ENCODE results near the gene AGBL2.
"Not testable (repeated sequence)": the region's sequence is repeated elsewhere in the genome, so short reads cannot be mapped to it uniquely, and the experiment has no call there.

AGBL2 gene, protein sequence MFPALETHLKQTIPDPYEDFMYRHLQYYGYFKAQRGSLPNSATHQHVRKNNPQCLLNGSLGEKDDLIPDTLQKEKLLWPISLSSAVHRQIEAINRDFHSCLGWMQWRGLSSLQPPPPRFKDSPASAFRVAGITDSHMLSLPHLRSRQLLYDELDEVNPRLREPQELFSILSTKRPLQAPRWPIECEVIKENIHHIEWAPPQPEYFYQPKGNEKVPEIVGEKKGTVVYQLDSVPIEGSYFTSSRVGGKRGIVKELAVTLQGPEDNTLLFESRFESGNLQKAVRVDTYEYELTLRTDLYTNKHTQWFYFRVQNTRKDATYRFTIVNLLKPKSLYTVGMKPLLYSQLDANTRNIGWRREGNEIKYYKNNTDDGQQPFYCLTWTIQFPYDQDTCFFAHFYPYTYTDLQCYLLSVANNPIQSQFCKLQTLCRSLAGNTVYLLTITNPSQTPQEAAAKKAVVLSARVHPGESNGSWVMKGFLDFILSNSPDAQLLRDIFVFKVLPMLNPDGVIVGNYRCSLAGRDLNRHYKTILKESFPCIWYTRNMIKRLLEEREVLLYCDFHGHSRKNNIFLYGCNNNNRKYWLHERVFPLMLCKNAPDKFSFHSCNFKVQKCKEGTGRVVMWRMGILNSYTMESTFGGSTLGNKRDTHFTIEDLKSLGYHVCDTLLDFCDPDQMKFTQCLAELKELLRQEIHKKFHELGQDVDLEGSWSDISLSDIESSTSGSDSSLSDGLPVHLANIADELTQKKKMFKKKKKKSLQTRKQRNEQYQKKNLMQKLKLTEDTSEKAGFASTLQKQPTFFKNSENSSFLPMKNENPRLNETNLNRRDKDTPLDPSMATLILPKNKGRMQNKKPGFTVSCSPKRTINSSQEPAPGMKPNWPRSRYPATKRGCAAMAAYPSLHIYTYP

GRCh38 chr11:47715082-47715669, at the start of gene AGBL2:
AGBL2 (minus strand) TSS chr11:47715369; CDS start chr11:47714650, 719 bp downstream.
- peak; percentile 84 for DNase-seq (ENCODE audit: low spot score)
- peak within 1 kb of the TSS; percentile 96 for H3K4me3 Mint-ChIP-seq
- H3K9me3 Mint-ChIP-seq, result no peaks in the 10 kb centered on the region
- H3K36me3 Mint-ChIP-seq (ENCODE audit: low read depth), result peaks cover 30% of the 10 kb centered on the region
- peak within 1 kb of the TSS; percentile 94 for H3K27ac Mint-ChIP-seq
- peaks cover 20% of the 10 kb centered on the region for H3K4me1 Mint-ChIP-seq (ENCODE audit: low read depth)
- no peaks in the 10 kb centered on the region for H3K27me3 Mint-ChIP-seq (ENCODE audit: low read depth)

- peaks cover 65% of the 10 kb centered on the region for H3K36me3 Mint-ChIP-seq (ENCODE audit: low read depth)
- not testable (repeated sequence) for H3K4me1 Mint-ChIP-seq (ENCODE audit: low read depth); H3K27ac Mint-ChIP-seq; H3K9me3 Mint-ChIP-seq; DNase-seq (ENCODE audit: low spot score); H3K27me3 Mint-ChIP-seq (ENCODE audit: low read depth); H3K4me3 Mint-ChIP-seq
Measured at GRCh38 chr11:47759291-47759690, 44.1 kb upstream of the AGBL2 start.

GRCh38 chr11:47756208-47756607, 41.0 kb upstream of the AGBL2 start:
- Mint-ChIP-seq H3K27me3 (ENCODE audit: low read depth) (no peaks in the 10 kb centered on the region), H3K27ac (peak overlapping the region; percentile 8), H3K4me1 (ENCODE audit: low read depth) (peaks cover 4% of the 10 kb centered on the region), H3K4me3 (no peak overlapping the region), H3K36me3 (ENCODE audit: low read depth) (peaks cover 73% of the 10 kb centered on the region), H3K9me3 (no peaks in the 10 kb centered on the region)
- no peak for DNase-seq (ENCODE audit: low spot score)

DNA sequence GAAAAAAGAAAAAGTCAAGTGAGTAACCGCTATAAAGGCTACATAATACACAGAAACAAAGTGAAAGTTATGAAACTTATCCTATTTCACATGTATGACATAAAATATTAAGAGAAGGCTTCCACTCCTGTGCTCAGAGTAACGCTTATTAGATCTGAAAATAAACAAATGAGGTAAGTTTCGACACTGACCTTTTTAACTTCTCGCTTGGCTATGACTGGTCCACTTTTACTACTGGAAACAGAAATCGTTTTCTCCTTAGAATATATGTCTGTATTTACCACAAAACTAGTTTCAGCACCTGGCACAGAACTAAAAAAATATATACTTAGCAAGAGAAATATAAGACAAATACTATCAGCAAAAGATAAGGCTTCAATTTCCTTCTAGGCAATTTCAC, 35.6 kb upstream of the AGBL2 start:
- Mint-ChIP-seq H3K9me3 (no peaks in the 10 kb centered on the region), H3K36me3 (ENCODE audit: low read depth) (peaks cover 51% of the 10 kb centered on the region), H3K4me1 (ENCODE audit: low read depth) (no peaks in the 10 kb centered on the region), H3K27me3 (ENCODE audit: low read depth) (no peaks in the 10 kb centered on the region), H3K27ac (peak overlapping the region; percentile 15), H3K4me3 (no peak overlapping the region)
- DNase-seq (ENCODE audit: low spot score), result no peak

- H3K36me3 Mint-ChIP-seq (ENCODE audit: low read depth), result peaks cover 53% of the 10 kb centered on the region
- H3K27me3 Mint-ChIP-seq (ENCODE audit: low read depth); H3K27ac Mint-ChIP-seq; H3K4me1 Mint-ChIP-seq (ENCODE audit: low read depth); DNase-seq (ENCODE audit: low spot score); H3K9me3 Mint-ChIP-seq; H3K4me3 Mint-ChIP-seq: not testable (repeated sequence)
Measured at GRCh38 chr11:47742494-47742893, 27.3 kb upstream of the AGBL2 start.

DNA sequence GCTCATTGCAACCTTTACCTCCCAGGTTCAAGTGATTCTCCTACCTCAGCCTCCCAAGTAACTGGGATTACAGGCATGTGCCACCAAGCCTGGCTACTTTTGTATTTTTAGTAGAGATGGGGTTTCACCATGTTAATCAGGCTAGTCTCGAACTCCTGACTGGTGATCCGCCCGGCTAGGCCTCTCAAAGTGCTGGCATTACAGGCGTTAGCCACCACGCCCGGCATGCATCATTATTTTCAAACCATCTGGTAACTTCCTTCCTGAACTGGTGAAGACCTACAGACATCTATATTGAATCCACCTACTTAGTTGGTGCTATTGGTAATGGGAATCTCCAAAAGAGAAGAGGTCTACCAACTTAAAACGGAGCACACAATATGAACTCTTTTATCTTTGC, 22.6 kb upstream of the AGBL2 start:
- not testable (repeated sequence) for H3K27ac Mint-ChIP-seq; H3K4me3 Mint-ChIP-seq; H3K27me3 Mint-ChIP-seq (ENCODE audit: low read depth); H3K9me3 Mint-ChIP-seq; DNase-seq (ENCODE audit: low spot score); H3K4me1 Mint-ChIP-seq (ENCODE audit: low read depth)
- H3K36me3 Mint-ChIP-seq (ENCODE audit: low read depth), result peaks cover 54% of the 10 kb centered on the region

- DNase-seq (ENCODE audit: low spot score), result no peak
- Mint-ChIP-seq H3K9me3 (no peaks in the 10 kb centered on the region), H3K4me3 (no peak overlapping the region), H3K36me3 (ENCODE audit: low read depth) (peaks cover 76% of the 10 kb centered on the region), H3K27ac (no peak overlapping the region), H3K4me1 (ENCODE audit: low read depth) (peaks cover 2% of the 10 kb centered on the region), H3K27me3 (ENCODE audit: low read depth) (no peaks in the 10 kb centered on the region)
Measured at GRCh38 chr11:47732271-47732670, 17.1 kb upstream of the AGBL2 start.

- Mint-ChIP-seq H3K36me3 (ENCODE audit: low read depth) (peaks cover 70% of the 10 kb centered on the region), H3K9me3 (no peaks in the 10 kb centered on the region), H3K27me3 (ENCODE audit: low read depth) (no peaks in the 10 kb centered on the region), H3K27ac (peak overlapping the region; percentile 22), H3K4me1 (ENCODE audit: low read depth) (peaks cover 2% of the 10 kb centered on the region), H3K4me3 (no peak overlapping the region)
- no peak for DNase-seq (ENCODE audit: low spot score)
Measured at GRCh38 chr11:47731475-47731874, 16.3 kb upstream of the AGBL2 start.

DNA sequence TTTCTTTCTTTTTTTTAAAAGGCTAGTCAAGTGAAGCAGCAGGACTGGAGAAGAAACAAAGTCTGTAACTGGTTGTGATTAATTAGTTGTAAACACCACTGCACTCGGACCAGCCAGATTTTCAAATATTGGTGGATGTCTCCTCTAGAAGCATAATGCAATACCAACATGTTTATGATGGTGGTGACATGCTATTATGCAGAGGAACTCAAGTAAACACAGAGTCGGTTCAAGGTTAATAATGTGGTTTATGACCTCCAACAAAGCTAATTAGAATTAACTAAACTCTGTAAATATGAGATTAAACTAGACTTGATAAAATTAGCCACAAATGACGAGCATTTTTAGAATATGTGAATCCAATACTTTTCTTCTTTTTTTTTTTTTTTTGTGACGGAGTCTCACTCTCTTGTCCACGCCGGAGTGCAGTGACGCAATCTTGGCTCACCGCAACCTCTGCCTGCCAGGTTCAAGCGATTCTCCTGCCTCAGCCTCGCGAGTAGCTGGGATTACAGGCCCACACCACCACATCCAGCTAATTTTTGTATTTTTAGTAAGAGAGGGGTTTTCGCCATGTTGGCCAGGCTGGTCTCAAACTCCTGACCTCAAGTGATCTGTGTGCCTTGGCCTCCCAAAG, 11.8 kb upstream of the AGBL2 start:
- peaks cover 6% of the 10 kb centered on the region for H3K4me1 Mint-ChIP-seq (ENCODE audit: low read depth)
- DNase-seq (ENCODE audit: low spot score), result no peak
- peaks cover 69% of the 10 kb centered on the region for H3K36me3 Mint-ChIP-seq (ENCODE audit: low read depth)
- no peak overlapping the region for H3K4me3 Mint-ChIP-seq
- H3K27ac Mint-ChIP-seq, result no peak overlapping the region
- H3K9me3 Mint-ChIP-seq, result no peaks in the 10 kb centered on the region
- no peaks in the 10 kb centered on the region for H3K27me3 Mint-ChIP-seq (ENCODE audit: low read depth)

- no peak for DNase-seq (ENCODE audit: low spot score)
- H3K4me3 Mint-ChIP-seq, result no peak overlapping the region
- peak overlapping the region; percentile 15 for H3K27ac Mint-ChIP-seq
- H3K9me3 Mint-ChIP-seq, result no peaks in the 10 kb centered on the region
- H3K27me3 Mint-ChIP-seq (ENCODE audit: low read depth), result no peaks in the 10 kb centered on the region
- peaks cover 67% of the 10 kb centered on the region for H3K36me3 Mint-ChIP-seq (ENCODE audit: low read depth)
- peaks cover 6% of the 10 kb centered on the region for H3K4me1 Mint-ChIP-seq (ENCODE audit: low read depth)
Measured at GRCh38 chr11:47726118-47726442, 10.9 kb upstream of the AGBL2 start.

- Mint-ChIP-seq H3K27ac (peak overlapping the region; percentile 15), H3K27me3 (ENCODE audit: low read depth) (no peaks in the 10 kb centered on the region), H3K4me1 (ENCODE audit: low read depth) (peaks cover 6% of the 10 kb centered on the region), H3K9me3 (no peaks in the 10 kb centered on the region), H3K4me3 (no peak overlapping the region), H3K36me3 (ENCODE audit: low read depth) (peaks cover 65% of the 10 kb centered on the region)
- DNase-seq (ENCODE audit: low spot score), result no peak
Measured at GRCh38 chr11:47725442-47726117, 10.4 kb upstream of the AGBL2 start.

- H3K36me3 Mint-ChIP-seq (ENCODE audit: low read depth), result peaks cover 61% of the 10 kb centered on the region
- no peaks in the 10 kb centered on the region for H3K9me3 Mint-ChIP-seq
- peaks cover 6% of the 10 kb centered on the region for H3K4me1 Mint-ChIP-seq (ENCODE audit: low read depth)
- DNase-seq (ENCODE audit: low spot score), result no peak
- no peak overlapping the region for H3K4me3 Mint-ChIP-seq
- H3K27me3 Mint-ChIP-seq (ENCODE audit: low read depth), result no peaks in the 10 kb centered on the region
- H3K27ac Mint-ChIP-seq, result peak overlapping the region; percentile 8
Measured at GRCh38 chr11:47724041-47724729, 9.0 kb upstream of the AGBL2 start.

DNA sequence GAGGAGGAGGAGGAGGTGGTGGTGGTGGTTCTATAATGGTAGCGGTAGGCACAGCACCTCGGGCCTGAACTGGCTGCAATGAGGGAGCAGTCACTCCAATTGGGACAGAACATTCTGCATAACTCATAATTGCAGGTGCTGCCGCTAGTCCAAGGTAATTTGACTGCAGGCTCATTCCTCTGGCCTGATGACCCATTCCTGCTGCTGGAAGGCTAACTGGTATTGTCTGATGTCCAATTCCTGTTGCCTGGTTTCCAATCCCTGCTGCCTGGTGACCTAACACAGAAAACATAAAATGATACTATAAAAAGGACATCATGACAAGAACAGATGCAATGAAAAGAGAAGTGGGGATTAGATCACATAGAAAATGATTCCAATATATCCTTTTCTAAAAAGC, 7.9 kb upstream of the AGBL2 start:
- Mint-ChIP-seq H3K4me3 (no peak overlapping the region), H3K9me3 (no peaks in the 10 kb centered on the region), H3K27me3 (ENCODE audit: low read depth) (no peaks in the 10 kb centered on the region), H3K4me1 (ENCODE audit: low read depth) (peaks cover 4% of the 10 kb centered on the region), H3K27ac (no peak overlapping the region), H3K36me3 (ENCODE audit: low read depth) (peaks cover 60% of the 10 kb centered on the region)
- no peak for DNase-seq (ENCODE audit: low spot score)

Measured in T-helper 2 cell treated with Interferon-gamma antibody and Interleukin-4, amounts not matched to agents 5 μg/mL and 100 μg/mL, for 36 hours (primary cell).